Astrocyte (in vitro differentiated cells and primary cell): ENCODE results near the gene PRRX1. TPM values are rescaled to one million over a fixed set of nuclear protein-coding genes. Genes with fewer than 3 reads are reported as not detected.
A peak's percentile ranks its signal among the peaks of the same experiment; 100 is the strongest.

Experiments
- DNase-seq: peaks from one replicate; pipeline ENCODE4 v3.0.0-alpha.2; 2010; ENCODE audit warnings: low read depth
- FAIRE-seq: peaks from 2 replicates; lab custom pipeline; 2011; peaks lifted over from hg19 to GRCh38; lab: Jason Lieb, UNC
- H2AFZ ChIP-seq: 2 replicates; pipeline ENCODE4 v1.6.0; 2012; ENCODE audit warnings: low read depth, low read length, inconsistent platforms
- H3K27ac ChIP-seq: 2 replicates; pipeline ENCODE4 v1.5.1; 2011; ENCODE audit warnings: low read depth, low read length, inconsistent platforms
- H3K27me3 ChIP-seq: 2 replicates; pipeline ENCODE4 v1.6.0; 2011; ENCODE audit warnings: low read length, inconsistent platforms; ENCODE audit not compliant: insufficient read depth
- H3K36me3 ChIP-seq: 2 replicates; pipeline ENCODE4 v1.5.1; 2011; ENCODE audit warnings: low read length, inconsistent platforms; ENCODE audit not compliant: insufficient read depth
- H3K4me1 ChIP-seq: 2 replicates; pipeline ENCODE4 v1.5.1; 2011; ENCODE audit warnings: low read length, inconsistent platforms; ENCODE audit not compliant: insufficient read depth
- H3K4me2 ChIP-seq: 2 replicates; pipeline ENCODE4 v1.6.0; 2012; ENCODE audit warnings: low read length, inconsistent platforms
- H3K4me3 ChIP-seq: 2 replicates; pipeline ENCODE4 v1.5.1; 2011; ENCODE audit warnings: low read depth, mild to moderate bottlenecking, low read length, inconsistent platforms; ENCODE audit not compliant: insufficient read depth
- H3K79me2 ChIP-seq: 2 replicates; pipeline ENCODE4 v1.6.0; 2012; ENCODE audit warnings: mild to moderate bottlenecking, low read length, inconsistent platforms; ENCODE audit not compliant: insufficient read depth
- H3K9ac ChIP-seq: 2 replicates; pipeline ENCODE4 v1.6.0; 2012; ENCODE audit warnings: mild to moderate bottlenecking, low read length, inconsistent platforms
- H3K9me3 ChIP-seq: 2 replicates; pipeline ENCODE4 v1.5.1; 2012; ENCODE audit warnings: low read depth, mild to moderate bottlenecking, low read length, inconsistent platforms; ENCODE audit not compliant: insufficient read depth
- H4K20me1 ChIP-seq: 2 replicates; pipeline ENCODE4 v1.6.0; 2012; ENCODE audit warnings: low read length, inconsistent platforms; ENCODE audit not compliant: insufficient read depth
- H3K27ac Mint-ChIP-seq: one replicate; pipeline ENCODE4 v1.8.0; 2021; ENCODE audit warnings: mild to moderate bottlenecking, mixed read lengths; ENCODE audit not compliant: unreplicated experiment
- H3K27me3 Mint-ChIP-seq: one replicate; pipeline ENCODE4 v1.8.0; 2021; ENCODE audit warnings: low read depth, mixed read lengths; ENCODE audit not compliant: unreplicated experiment
- H3K36me3 Mint-ChIP-seq: one replicate; pipeline ENCODE4 v1.8.0; 2021; ENCODE audit warnings: low read depth, mixed read lengths; ENCODE audit not compliant: unreplicated experiment
- H3K4me1 Mint-ChIP-seq: one replicate; pipeline ENCODE4 v1.8.0; 2021; ENCODE audit warnings: low read depth, mixed read lengths; ENCODE audit not compliant: unreplicated experiment
- H3K4me3 Mint-ChIP-seq: one replicate; pipeline ENCODE4 v1.8.0; 2021; ENCODE audit warnings: mild to moderate bottlenecking, moderate library complexity, mixed read lengths; ENCODE audit not compliant: unreplicated experiment
- H3K9me3 Mint-ChIP-seq: one replicate; pipeline ENCODE4 v1.8.0; 2021; ENCODE audit warnings: mild to moderate bottlenecking, mixed read lengths; ENCODE audit not compliant: unreplicated experiment
- EZH2 ChIP-seq: IDR thresholded peaks from 2 replicates; pipeline ENCODE4 v1.6.1; 2012; ENCODE audit warnings: mild to moderate bottlenecking, low read length, inconsistent platforms; ENCODE audit not compliant: insufficient read depth
- total RNA-seq: library from RNA; stranded (reverse); gene quantifications from 2 replicates; pipeline ENCODE4 v1.2.1, GENCODE V29; 2021
- TF ChIP-seq, protein P1 (sequence below): IDR thresholded peaks from 2 replicates; pipeline ENCODE4 v1.5.1; 2011; ENCODE audit warnings: low read depth, mild to moderate bottlenecking, inconsistent platforms, low read length, moderate library complexity; ENCODE audit not compliant: insufficient read depth

PRRX1 gene
- total RNA-seq, 1 donor from 2014 or later: 1.3 TPM

DNA sequence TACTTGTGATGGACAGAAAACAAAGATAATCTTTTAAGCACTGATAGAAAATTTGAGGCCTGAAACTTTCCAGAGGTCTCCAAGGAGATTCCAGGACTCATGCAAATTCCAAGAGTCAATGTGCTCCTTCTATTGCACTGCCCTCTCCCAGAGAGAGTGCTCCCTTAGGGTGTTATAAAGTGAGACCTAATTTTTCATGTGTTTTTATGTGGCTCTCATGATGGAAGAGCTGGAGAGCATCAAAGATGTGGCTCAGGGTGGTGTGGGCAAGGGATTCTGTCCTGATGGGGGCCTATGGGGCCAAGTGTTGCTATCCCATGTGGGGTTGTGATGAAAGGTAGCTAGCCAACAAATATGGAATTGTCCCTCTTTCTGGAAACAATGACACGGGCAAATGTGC is 101.3 kb downstream of the PRRX1 start:
- Mint-ChIP-seq H3K9me3 (peaks cover 4% of the 10 kb centered on the region), H3K4me3 (no peak overlapping the region), H3K36me3 (no peaks in the 10 kb centered on the region), H3K27ac (no peak overlapping the region), H3K27me3 (no peaks in the 10 kb centered on the region), H3K4me1 (no peaks in the 10 kb centered on the region)
- Histone ChIP-seq H3K36me3 (no peaks in the 10 kb centered on the region), H3K9ac (no peak overlapping the region), H3K4me2 (no peak overlapping the region), H3K4me1 (no peaks in the 10 kb centered on the region), H3K27me3 (no peaks in the 10 kb centered on the region), H3K9me3 (no peaks in the 10 kb centered on the region), H3K27ac (no peak overlapping the region), H4K20me1 (no peaks in the 10 kb centered on the region), H3K79me2 (no peaks in the 10 kb centered on the region), H2AFZ (no peak overlapping the region), H3K4me3 (no peak overlapping the region)
- no peak for DNase-seq
- TF ChIP-seq, protein P1, sequence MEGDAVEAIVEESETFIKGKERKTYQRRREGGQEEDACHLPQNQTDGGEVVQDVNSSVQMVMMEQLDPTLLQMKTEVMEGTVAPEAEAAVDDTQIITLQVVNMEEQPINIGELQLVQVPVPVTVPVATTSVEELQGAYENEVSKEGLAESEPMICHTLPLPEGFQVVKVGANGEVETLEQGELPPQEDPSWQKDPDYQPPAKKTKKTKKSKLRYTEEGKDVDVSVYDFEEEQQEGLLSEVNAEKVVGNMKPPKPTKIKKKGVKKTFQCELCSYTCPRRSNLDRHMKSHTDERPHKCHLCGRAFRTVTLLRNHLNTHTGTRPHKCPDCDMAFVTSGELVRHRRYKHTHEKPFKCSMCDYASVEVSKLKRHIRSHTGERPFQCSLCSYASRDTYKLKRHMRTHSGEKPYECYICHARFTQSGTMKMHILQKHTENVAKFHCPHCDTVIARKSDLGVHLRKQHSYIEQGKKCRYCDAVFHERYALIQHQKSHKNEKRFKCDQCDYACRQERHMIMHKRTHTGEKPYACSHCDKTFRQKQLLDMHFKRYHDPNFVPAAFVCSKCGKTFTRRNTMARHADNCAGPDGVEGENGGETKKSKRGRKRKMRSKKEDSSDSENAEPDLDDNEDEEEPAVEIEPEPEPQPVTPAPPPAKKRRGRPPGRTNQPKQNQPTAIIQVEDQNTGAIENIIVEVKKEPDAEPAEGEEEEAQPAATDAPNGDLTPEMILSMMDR: no peak
- TF ChIP-seq EZH2: no peak
- no peak for FAIRE-seq

DNA sequence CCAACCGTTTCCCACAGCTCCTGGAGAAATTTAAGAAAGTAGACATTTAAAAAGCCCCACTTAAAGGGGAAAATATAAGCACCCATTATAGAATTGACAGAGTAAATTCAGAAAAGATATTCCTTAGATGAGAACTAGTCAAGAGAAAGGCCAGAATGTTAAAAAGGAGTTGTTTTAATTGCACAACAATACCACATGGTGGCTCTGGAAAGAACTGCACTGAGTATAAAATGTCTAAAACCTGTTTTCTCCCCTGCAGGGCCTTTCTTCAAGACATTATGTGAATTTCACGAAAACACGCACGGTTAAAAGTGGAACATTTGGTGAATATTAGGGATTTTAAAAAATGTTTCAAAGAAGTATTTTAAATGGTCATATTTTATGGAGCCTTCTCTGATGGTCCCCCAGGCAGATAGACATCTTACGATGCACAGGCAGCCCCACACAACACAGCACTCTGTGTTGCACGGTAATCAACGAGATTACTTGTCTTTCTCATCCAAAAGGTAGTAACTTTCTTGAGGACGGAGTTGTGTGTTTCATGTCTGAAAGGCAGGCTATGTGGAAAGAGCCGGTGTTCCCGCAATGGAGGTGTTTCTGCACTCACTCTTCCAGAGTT is 101.9 kb downstream of the PRRX1 start:
- Histone ChIP-seq H3K27ac (no peak overlapping the region), H3K36me3 (no peaks in the 10 kb centered on the region), H3K4me2 (no peak overlapping the region), H3K9me3 (no peaks in the 10 kb centered on the region), H2AFZ (no peak overlapping the region), H3K4me1 (no peaks in the 10 kb centered on the region), H3K79me2 (no peaks in the 10 kb centered on the region), H4K20me1 (no peaks in the 10 kb centered on the region), H3K4me3 (no peak overlapping the region), H3K9ac (no peak overlapping the region), H3K27me3 (no peaks in the 10 kb centered on the region)
- Mint-ChIP-seq H3K4me3 (no peak overlapping the region), H3K27ac (no peak overlapping the region), H3K4me1 (no peaks in the 10 kb centered on the region), H3K36me3 (no peaks in the 10 kb centered on the region), H3K27me3 (no peaks in the 10 kb centered on the region), H3K9me3 (peaks cover 4% of the 10 kb centered on the region)
- FAIRE-seq (no peak), DNase-seq (peak; percentile 17)
- TF ChIP-seq EZH2: no peak
- TF ChIP-seq, protein P1: peak; percentile 67

DNA sequence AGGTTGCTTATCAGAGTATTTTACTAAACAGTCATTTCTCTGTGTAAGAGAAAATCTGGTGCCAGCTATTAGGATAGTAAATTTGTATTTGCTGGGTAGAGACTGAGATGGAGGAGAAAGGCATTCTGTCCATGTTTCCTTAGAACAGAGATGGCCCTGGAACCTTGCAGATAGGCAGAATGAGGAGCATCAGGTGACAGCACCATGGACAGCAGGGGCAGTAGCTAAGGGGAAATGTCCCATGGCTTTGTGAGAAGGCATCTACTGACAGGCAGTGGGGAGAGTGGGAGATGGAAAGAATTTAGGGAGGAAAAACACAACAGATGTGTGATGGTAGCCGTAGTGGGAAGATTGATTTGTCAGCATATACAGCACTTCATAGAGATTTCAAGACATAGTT is 105.0 kb downstream of the PRRX1 start:
- FAIRE-seq (peak; percentile 9), DNase-seq (no peak)
- Mint-ChIP-seq H3K27me3 (no peaks in the 10 kb centered on the region), H3K9me3 (no peaks in the 10 kb centered on the region), H3K4me3 (no peak overlapping the region), H3K4me1 (no peaks in the 10 kb centered on the region), H3K36me3 (no peaks in the 10 kb centered on the region), H3K27ac (no peak overlapping the region)
- Histone ChIP-seq H3K4me3 (no peak overlapping the region), H3K9ac (no peak overlapping the region), H4K20me1 (no peaks in the 10 kb centered on the region), H3K27ac (no peak overlapping the region), H3K27me3 (no peaks in the 10 kb centered on the region), H3K79me2 (no peaks in the 10 kb centered on the region), H3K36me3 (no peaks in the 10 kb centered on the region), H3K9me3 (no peaks in the 10 kb centered on the region), H2AFZ (no peak overlapping the region), H3K4me2 (no peak overlapping the region), H3K4me1 (no peaks in the 10 kb centered on the region)
- no peak for TF ChIP-seq EZH2
- TF ChIP-seq, protein P1: no peak
